WTC11 (cell line): ENCODE measurements around the gene SBF2.

ENCODE experiments used
- CREB1 ChIP-seq: sonication (generic); formaldehyde crosslinking; IDR thresholded peaks from 2 replicates; pipeline ENCODE4 v1.8.0; 2023; ENCODE audit warnings: mild to moderate bottlenecking, missing genetic modification reagents
- CTCF ChIP-seq: fragments of 200-600 bp; IDR thresholded peaks from 2 replicates; pipeline ENCODE4 v1.8.0; 2022; ENCODE audit warnings: antibody characterized with exemption
- E2F4 ChIP-seq: sonication (generic); formaldehyde crosslinking; IDR thresholded peaks from 2 replicates; pipeline ENCODE4 v1.8.1; 2022; ENCODE audit warnings: low read depth, mild to moderate bottlenecking, moderate library complexity, missing genetic modification reagents, borderline replicate concordance
- JUN ChIP-seq: sonication (generic); formaldehyde crosslinking; IDR thresholded peaks from 2 replicates; pipeline ENCODE4 v1.8.0; 2023; ENCODE audit warnings: mild to moderate bottlenecking, missing genetic modification reagents
- KAT7 ChIP-seq: sonication (generic); formaldehyde crosslinking; IDR thresholded peaks from 2 replicates; pipeline ENCODE4 v1.8.1; 2023; ENCODE audit warnings: missing genetic modification reagents, mild to moderate bottlenecking, borderline replicate concordance
- MAX ChIP-seq: sonication (generic); formaldehyde crosslinking; IDR thresholded peaks from 2 replicates; pipeline ENCODE4 v1.8.0; 2022; ENCODE audit warnings: mild to moderate bottlenecking, missing genetic modification reagents
- MLX ChIP-seq: sonication (generic); formaldehyde crosslinking; IDR thresholded peaks from 2 replicates; pipeline ENCODE4 v1.8.1; 2023; ENCODE audit warnings: mild to moderate bottlenecking, missing genetic modification reagents, moderate library complexity
- NFYB ChIP-seq: sonication (generic); formaldehyde crosslinking; conservative IDR thresholded peaks from 2 replicates; pipeline ENCODE4 v1.8.0; 2022; ENCODE audit warnings: low read depth, missing genetic modification reagents
- NR1H2 ChIP-seq: sonication (generic); formaldehyde crosslinking; IDR thresholded peaks from 2 replicates; pipeline ENCODE4 v1.9.0; 2021; ENCODE audit warnings: mild to moderate bottlenecking, moderate library complexity, missing genetic modification reagents
- NR3C1 ChIP-seq: sonication (generic); formaldehyde crosslinking; conservative IDR thresholded peaks from 2 replicates; pipeline ENCODE4 v1.8.1; 2023; ENCODE audit warnings: low read depth, mild to moderate bottlenecking, missing genetic modification reagents
- SMAD3 ChIP-seq: sonication (generic); formaldehyde crosslinking; IDR thresholded peaks from 2 replicates; pipeline ENCODE4 v1.8.0; 2022; ENCODE audit warnings: missing genetic modification reagents, mild to moderate bottlenecking, borderline replicate concordance
- SP1 ChIP-seq: sonication (generic); formaldehyde crosslinking; conservative IDR thresholded peaks from 2 replicates; pipeline ENCODE4 v1.8.1; 2022; ENCODE audit warnings: missing genetic modification reagents

- TF ChIP-seq KAT7 (CRISPR knock-in tag) = no peak
- no peak for TF ChIP-seq NR1H2 (CRISPR knock-in tag)
- TF ChIP-seq CTCF = no peak
- TF ChIP-seq MAX (CRISPR knock-in tag) = no peak
- TF ChIP-seq SP1 (CRISPR knock-in tag) = no peak
- TF ChIP-seq E2F4 (CRISPR knock-in tag) = no peak
- no peak for TF ChIP-seq JUN (CRISPR knock-in tag)
- no peak for TF ChIP-seq CREB1 (CRISPR knock-in tag)
- TF ChIP-seq NFYB (CRISPR knock-in tag) = no peak
- TF ChIP-seq MLX (CRISPR knock-in tag) = no peak
- TF ChIP-seq NR3C1 (CRISPR knock-in tag) = no peak
- no peak for TF ChIP-seq SMAD3 (CRISPR knock-in tag)
These were observed 518.6 kb downstream of the SBF2 start for GRCh38 chr11:9775398-9775779.
